ENCODE measurements around the gene CTNNA3. TPM values are rescaled to one million over a fixed set of nuclear protein-coding genes. Genes with fewer than 3 reads are reported as not detected.

CTNNA3 gene
- total and polyA plus RNA-seq, 2 donors from 2014 or later, result 0.45 to 0.72 TPM

DNA sequence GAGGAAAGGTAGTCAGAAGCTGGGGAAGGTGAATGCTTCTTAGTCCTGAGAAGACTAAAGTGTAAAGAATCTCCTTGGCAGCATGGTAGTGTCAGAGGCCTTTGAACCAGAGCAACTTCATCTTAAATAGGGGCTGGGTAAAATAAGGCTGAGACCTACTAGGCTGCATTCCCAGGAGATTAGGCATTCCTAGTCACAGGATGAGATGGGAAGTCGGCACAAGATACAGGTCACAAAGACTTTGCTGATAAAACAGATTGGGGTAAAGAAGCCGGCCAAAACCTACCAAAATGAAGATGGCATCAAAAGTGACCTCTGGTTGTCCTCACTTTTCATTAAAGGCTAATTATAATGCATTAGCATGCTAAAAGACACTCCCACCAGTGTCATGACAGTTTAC, 418.6 kb downstream of the CTNNA3 start:
- no peaks in the 10 kb centered on the region for H3K9me3 ChIP-seq (ENCODE audit: control insufficient read depth in 2 of 3, insufficient read depth in 1 of 3, low read length in 3 of 3)
- no peak overlapping the region for H3K27ac ChIP-seq (ENCODE audit: low read depth in 2 of 2, low read length in 2 of 2)
- H3K27me3 ChIP-seq (ENCODE audit: control insufficient read depth, insufficient read depth, low read length), result no peaks in the 10 kb centered on the region
- no peak for DNase-seq
- no peak overlapping the region for H3K4me3 ChIP-seq (ENCODE audit: low read length in 3 of 3)
- H3K36me3 ChIP-seq (ENCODE audit: control insufficient read depth in 2 of 3, insufficient read depth in 3 of 3, low read length in 3 of 3), result no peaks in the 10 kb centered on the region
- no peak for FAIRE-seq
- no peak overlapping the region for H3K9ac ChIP-seq (ENCODE audit: low read length in 3 of 3)
- no peaks in the 10 kb centered on the region for H3K4me1 ChIP-seq (ENCODE audit: control insufficient read depth in 2 of 3, insufficient read depth in 2 of 3, low read depth in 1 of 3, low read length in 3 of 3)
- TF ChIP-seq, protein P1, sequence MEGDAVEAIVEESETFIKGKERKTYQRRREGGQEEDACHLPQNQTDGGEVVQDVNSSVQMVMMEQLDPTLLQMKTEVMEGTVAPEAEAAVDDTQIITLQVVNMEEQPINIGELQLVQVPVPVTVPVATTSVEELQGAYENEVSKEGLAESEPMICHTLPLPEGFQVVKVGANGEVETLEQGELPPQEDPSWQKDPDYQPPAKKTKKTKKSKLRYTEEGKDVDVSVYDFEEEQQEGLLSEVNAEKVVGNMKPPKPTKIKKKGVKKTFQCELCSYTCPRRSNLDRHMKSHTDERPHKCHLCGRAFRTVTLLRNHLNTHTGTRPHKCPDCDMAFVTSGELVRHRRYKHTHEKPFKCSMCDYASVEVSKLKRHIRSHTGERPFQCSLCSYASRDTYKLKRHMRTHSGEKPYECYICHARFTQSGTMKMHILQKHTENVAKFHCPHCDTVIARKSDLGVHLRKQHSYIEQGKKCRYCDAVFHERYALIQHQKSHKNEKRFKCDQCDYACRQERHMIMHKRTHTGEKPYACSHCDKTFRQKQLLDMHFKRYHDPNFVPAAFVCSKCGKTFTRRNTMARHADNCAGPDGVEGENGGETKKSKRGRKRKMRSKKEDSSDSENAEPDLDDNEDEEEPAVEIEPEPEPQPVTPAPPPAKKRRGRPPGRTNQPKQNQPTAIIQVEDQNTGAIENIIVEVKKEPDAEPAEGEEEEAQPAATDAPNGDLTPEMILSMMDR (IDR thresholded peaks at IDR 0.05; ENCODE audit: borderline replicate concordance, extremely low read depth, insufficient read depth), result no peak
- intact Hi-C loops (cut with DNase I), result no loop called here

- no peak overlapping the region for H3K27ac ChIP-seq (ENCODE audit: low read depth in 2 of 2, low read length in 2 of 2)
- H3K4me1 ChIP-seq (ENCODE audit: control insufficient read depth in 2 of 3, insufficient read depth in 2 of 3, low read depth in 1 of 3, low read length in 3 of 3), result no peaks in the 10 kb centered on the region
- no peaks in the 10 kb centered on the region for H3K36me3 ChIP-seq (ENCODE audit: control insufficient read depth in 2 of 3, insufficient read depth in 3 of 3, low read length in 3 of 3)
- DNase-seq (no peak), FAIRE-seq (no peak)
- TF ChIP-seq, protein P1 (IDR thresholded peaks at IDR 0.05; ENCODE audit: borderline replicate concordance, extremely low read depth, insufficient read depth), result no peak
- H3K4me3 ChIP-seq (ENCODE audit: low read length in 3 of 3), result peak overlapping the region in 1 of 3 donors; percentile 23
- intact Hi-C loops (cut with DNase I), result no loop called here
- H3K9me3 ChIP-seq (ENCODE audit: control insufficient read depth in 2 of 3, insufficient read depth in 1 of 3, low read length in 3 of 3), result no peaks in the 10 kb centered on the region
- no peaks in the 10 kb centered on the region for H3K27me3 ChIP-seq (ENCODE audit: control insufficient read depth, insufficient read depth, low read length)
- H3K9ac ChIP-seq (ENCODE audit: low read length in 3 of 3), result no peak overlapping the region
These were observed 426.2 kb downstream of the CTNNA3 start for GRCh38 chr10:67269828-67270227.

GRCh38 chr10:67268146-67268545, 427.8 kb downstream of the CTNNA3 start:
- no peaks in the 10 kb centered on the region for H3K4me1 ChIP-seq (ENCODE audit: control insufficient read depth in 2 of 3, insufficient read depth in 2 of 3, low read depth in 1 of 3, low read length in 3 of 3)
- DNase-seq (no peak), FAIRE-seq (no peak)
- intact Hi-C loops (cut with DNase I), result no loop called here
- H3K9ac ChIP-seq (ENCODE audit: low read length in 3 of 3), result no peak overlapping the region
- no peak overlapping the region for H3K4me3 ChIP-seq (ENCODE audit: low read length in 3 of 3)
- no peaks in the 10 kb centered on the region for H3K36me3 ChIP-seq (ENCODE audit: control insufficient read depth in 2 of 3, insufficient read depth in 3 of 3, low read length in 3 of 3)
- TF ChIP-seq, protein P1 (IDR thresholded peaks at IDR 0.05; ENCODE audit: borderline replicate concordance, extremely low read depth, insufficient read depth), result no peak
- no peaks in the 10 kb centered on the region for H3K27me3 ChIP-seq (ENCODE audit: control insufficient read depth, insufficient read depth, low read length)
- no peaks in the 10 kb centered on the region for H3K9me3 ChIP-seq (ENCODE audit: control insufficient read depth in 2 of 3, insufficient read depth in 1 of 3, low read length in 3 of 3)
- no peak overlapping the region for H3K27ac ChIP-seq (ENCODE audit: low read depth in 2 of 2, low read length in 2 of 2)

GRCh38 chr10:67262675-67263074, 433.3 kb downstream of the CTNNA3 start:
- no peak for FAIRE-seq
- no peak overlapping the region for H3K27ac ChIP-seq (ENCODE audit: low read depth in 2 of 2, low read length in 2 of 2)

More at GRCh38 chr10:67262675-67263074, 433.3 kb downstream of the CTNNA3 start:
- Histone ChIP-seq H3K36me3 (ENCODE audit: control insufficient read depth in 2 of 3, insufficient read depth in 3 of 3, low read length in 3 of 3) (no peaks in the 10 kb centered on the region), H3K4me3 (ENCODE audit: low read length in 3 of 3) (no peak overlapping the region), H3K27me3 (ENCODE audit: control insufficient read depth, insufficient read depth, low read length) (no peaks in the 10 kb centered on the region), H3K9me3 (ENCODE audit: control insufficient read depth in 2 of 3, insufficient read depth in 1 of 3, low read length in 3 of 3) (no peaks in the 10 kb centered on the region), H3K9ac (ENCODE audit: low read length in 3 of 3) (no peak overlapping the region), H3K4me1 (ENCODE audit: control insufficient read depth in 2 of 3, insufficient read depth in 2 of 3, low read depth in 1 of 3, low read length in 3 of 3) (peaks cover 0 to 4% (median 0%) of the 10 kb centered on the region in 3 donors)
- intact Hi-C loops (cut with DNase I), result no loop called here
- DNase-seq, result no peak
- TF ChIP-seq, protein P1 (IDR thresholded peaks at IDR 0.05; ENCODE audit: borderline replicate concordance, extremely low read depth, insufficient read depth), result no peak

Data from kidney (tissue), 14 donors.